Neuronal stem cell (in vitro differentiated cells): ENCODE results near the gene MKRN1.

Experiments used
- DNase-seq: peaks from one replicate; pipeline ENCODE4 v3.0.0-alpha.2; 2013; ENCODE audit warnings: low spot score
- H2AFZ ChIP-seq: one replicate; pipeline ENCODE4 v1.6.1; 2013; ENCODE audit warnings: mild to moderate bottlenecking, low read length, inconsistent platforms
- H2AK5ac ChIP-seq: 2 replicates; pipeline ENCODE4 v1.6.1; 2013; ENCODE audit warnings: low read depth, mild to moderate bottlenecking, inconsistent platforms, low read length, moderate library complexity, mixed read lengths
- H2BK120ac ChIP-seq: 2 replicates; pipeline ENCODE4 v1.6.1; 2013; ENCODE audit warnings: low read depth, mild to moderate bottlenecking, inconsistent platforms, low read length, moderate library complexity, mixed read lengths
- H2BK12ac ChIP-seq: one replicate; pipeline ENCODE4 v1.6.1; 2013; ENCODE audit warnings: low read length, inconsistent platforms
- H2BK15ac ChIP-seq: 2 replicates; pipeline ENCODE4 v1.6.1; 2013; ENCODE audit warnings: mild to moderate bottlenecking, low read length, inconsistent platforms, mixed read lengths
- H2BK5ac ChIP-seq: one replicate; pipeline ENCODE4 v1.6.1; 2013; ENCODE audit warnings: inconsistent platforms, mild to moderate bottlenecking, low read length, moderate library complexity
- H3K14ac ChIP-seq: one replicate; pipeline ENCODE4 v1.6.1; 2013; ENCODE audit warnings: low read length, inconsistent platforms
- H3K18ac ChIP-seq: 2 replicates; pipeline ENCODE4 v1.6.1; 2013; ENCODE audit warnings: low read length, inconsistent platforms
- H3K23ac ChIP-seq: 2 replicates; pipeline ENCODE4 v1.6.1; 2013; ENCODE audit warnings: low read depth, mild to moderate bottlenecking, mixed read lengths, low read length, inconsistent platforms; ENCODE audit not compliant: poor library complexity
- H3K27ac ChIP-seq: replicated peaks from 3 replicates; pipeline ENCODE4 v1.5.1; 2013; ENCODE audit warnings: low read length, inconsistent platforms
- H3K27me3 ChIP-seq, 3 experiments: 2 replicates each; pipeline ENCODE4 v1.6.1; 2013; ENCODE audit warnings: low read length in 3 of 3, mild to moderate bottlenecking in 2 of 3, inconsistent platforms in 1 of 3, low read depth in 1 of 3, mixed read lengths in 1 of 3, moderate library complexity in 1 of 3; ENCODE audit not compliant: control insufficient read depth in 3 of 3, insufficient read depth in 3 of 3
- H3K36me3 ChIP-seq, 2 donors: replicated peaks in 1 of 2; 2 replicates each; pipeline ENCODE4 v1.6.1; 2013; ENCODE audit warnings: low read length in 2 of 2; ENCODE audit not compliant: control insufficient read depth in 2 of 2, insufficient read depth in 2 of 2
- H3K4ac ChIP-seq: 2 replicates; pipeline ENCODE4 v1.6.1; 2013; ENCODE audit warnings: inconsistent platforms, mild to moderate bottlenecking, low read length, moderate library complexity
- H3K4me1 ChIP-seq, 2 donors: 1 replicate in 1 of 2; 2 replicates in 1 of 2; pipeline ENCODE4 v1.6.1; 2013; ENCODE audit warnings: low read length in 2 of 2, low read depth in 1 of 2; ENCODE audit not compliant: control insufficient read depth in 2 of 2, insufficient read depth in 1 of 2
- H3K4me2 ChIP-seq: one replicate; pipeline ENCODE4 v1.6.1; 2013; ENCODE audit warnings: mild to moderate bottlenecking, low read length, inconsistent platforms; ENCODE audit not compliant: insufficient read depth, poor library complexity, severe bottlenecking
- H3K4me3 ChIP-seq, 2 donors: 2 replicates each; pipeline ENCODE4 v1.5.1; 2013; ENCODE audit warnings: low read length in 2 of 2, mild to moderate bottlenecking in 2 of 2, inconsistent platforms in 1 of 2, moderate library complexity in 1 of 2
- H3K79me1 ChIP-seq: one replicate; pipeline ENCODE4 v1.6.1; 2013; ENCODE audit warnings: low read depth, mild to moderate bottlenecking, inconsistent platforms, low read length, moderate library complexity
- H3K9ac ChIP-seq: one replicate; pipeline ENCODE4 v1.6.1; 2013; ENCODE audit warnings: mild to moderate bottlenecking, low read depth, low read length, inconsistent platforms; ENCODE audit not compliant: poor library complexity
- H3K9me3 ChIP-seq, 2 donors: replicated peaks in 1 of 2; 2 replicates each; pipeline versions ENCODE3 to v1.6.1; 2013; ENCODE audit warnings: low read length in 2 of 2, mild to moderate bottlenecking in 2 of 2, inconsistent platforms in 1 of 2, low read depth in 1 of 2, mixed read lengths in 1 of 2, moderate library complexity in 1 of 2; ENCODE audit not compliant: control insufficient read depth in 2 of 2, insufficient read depth in 1 of 2
- H4K8ac ChIP-seq: one replicate; pipeline ENCODE4 v1.6.1; 2013; ENCODE audit warnings: low read depth, mild to moderate bottlenecking, inconsistent platforms, low read length, moderate library complexity
- H4K91ac ChIP-seq: one replicate; pipeline ENCODE4 v1.6.1; 2013; ENCODE audit warnings: low read length, low read depth, mild to moderate bottlenecking, inconsistent platforms; ENCODE audit not compliant: poor library complexity
- WGBS, 2 donors: extraction: QIAGEN DNeasy Blood & Tissue Kit; methylation state at CpG; one replicate each; pipeline ENCODE4 v1.1.7; 2013; ENCODE audit warnings: missing lambda C conversion rate in 2 of 2, mixed read lengths in 1 of 2; ENCODE audit not compliant: insufficient read length in 2 of 2, insufficient replicate concordance in 1 of 2; ENCODE audit errors: extremely low coverage in 2 of 2; 5-methylcytosine and 5-hydroxymethylcytosine counted together

Gene MKRN1

GRCh38 chr7:140458201-140458600 is 21.1 kb downstream of the MKRN1 start:
- Histone ChIP-seq H3K4me2 (no peak overlapping the region), H3K9me3 (no peaks in the 10 kb centered on the region), H3K4ac (no peak overlapping the region), H4K91ac (no peak overlapping the region), H3K4me1 (peaks cover 4 to 21% of the 10 kb centered on the region in 2 donors), H3K27ac (no peak overlapping the region), H3K36me3 (peaks cover 23 to 75% of the 10 kb centered on the region in 2 donors), H2BK5ac (no peak overlapping the region), H3K23ac (no peak overlapping the region), H2AK5ac (no peak overlapping the region), H3K9ac (no peak overlapping the region), H3K27me3 (no peaks in the 10 kb centered on the region), H3K79me1 (peaks cover 4% of the 10 kb centered on the region), H3K4me3 (no peak overlapping the region), H2AFZ (no peak overlapping the region), H2BK12ac (no peak overlapping the region), H2BK120ac (no peak overlapping the region), H2BK15ac (no peak overlapping the region), H3K14ac (no peak overlapping the region), H3K18ac (no peak overlapping the region), H4K8ac (no peak overlapping the region)
- DNase-seq: no peak
- WGBS, 2 donors: no CpG with 5 or more reads among the region's 3 CpGs

GRCh38 chr7:140456551-140457051 is 22.7 kb downstream of the MKRN1 start:
- no peak overlapping the region for H3K4ac ChIP-seq
- no peak overlapping the region for H4K8ac ChIP-seq
- no peak overlapping the region for H2BK120ac ChIP-seq
- no peak overlapping the region for H4K91ac ChIP-seq
- no peak overlapping the region for H3K4me3 ChIP-seq
- H3K4me1 ChIP-seq: peaks cover 4 to 21% of the 10 kb centered on the region in 2 donors
- H3K27me3 ChIP-seq: no peaks in the 10 kb centered on the region
- no peak overlapping the region for H3K23ac ChIP-seq
- no peak for DNase-seq
- H2BK12ac ChIP-seq: no peak overlapping the region
- H2BK15ac ChIP-seq: no peak overlapping the region
- WGBS, 2 donors: no CpG with 5 or more reads among the region's 9 CpGs
- H2AK5ac ChIP-seq: no peak overlapping the region
- no peak overlapping the region for H3K18ac ChIP-seq
- H2BK5ac ChIP-seq: no peak overlapping the region
- H3K9me3 ChIP-seq: no peaks in the 10 kb centered on the region
- no peak overlapping the region for H3K4me2 ChIP-seq
- H3K79me1 ChIP-seq: peaks cover 2% of the 10 kb centered on the region
- H3K36me3 ChIP-seq: peaks cover 25 to 72% of the 10 kb centered on the region in 2 donors
- H3K14ac ChIP-seq: no peak overlapping the region
- no peak overlapping the region for H2AFZ ChIP-seq
- H3K27ac ChIP-seq: no peak overlapping the region
- H3K9ac ChIP-seq: no peak overlapping the region

GRCh38 chr7:140455743-140456142 is 23.6 kb downstream of the MKRN1 start:
- Histone ChIP-seq H2BK12ac (no peak overlapping the region), H3K27me3 (no peaks in the 10 kb centered on the region), H3K23ac (no peak overlapping the region), H2BK120ac (no peak overlapping the region), H4K8ac (no peak overlapping the region), H3K9ac (no peak overlapping the region), H3K27ac (no peak overlapping the region), H3K79me1 (peaks cover 2% of the 10 kb centered on the region), H3K9me3 (no peaks in the 10 kb centered on the region), H3K14ac (no peak overlapping the region), H3K4ac (no peak overlapping the region), H3K4me1 (peaks cover 4 to 21% of the 10 kb centered on the region in 2 donors), H2BK15ac (no peak overlapping the region), H3K18ac (no peak overlapping the region), H3K4me3 (no peak overlapping the region), H2AK5ac (no peak overlapping the region), H2BK5ac (no peak overlapping the region), H2AFZ (no peak overlapping the region), H3K4me2 (no peak overlapping the region), H4K91ac (no peak overlapping the region), H3K36me3 (peaks cover 23 to 67% of the 10 kb centered on the region in 2 donors)
- no peak for DNase-seq
- WGBS, 2 donors: no CpG with 5 or more reads among the region's 4 CpGs

GRCh38 chr7:140454657-140455015 is 24.7 kb downstream of the MKRN1 start:
- no peak overlapping the region for H3K23ac ChIP-seq
- H3K4me3 ChIP-seq: no peak overlapping the region
- no peak overlapping the region for H4K91ac ChIP-seq
- H3K9ac ChIP-seq: no peak overlapping the region
- no peak overlapping the region for H2AK5ac ChIP-seq
- H2AFZ ChIP-seq: no peak overlapping the region
- no peak overlapping the region for H3K4ac ChIP-seq
- H3K27ac ChIP-seq: no peak overlapping the region
- H3K4me1 ChIP-seq: peaks cover 4 to 19% of the 10 kb centered on the region in 2 donors
- no peaks in the 10 kb centered on the region for H3K27me3 ChIP-seq
- no peak overlapping the region for H2BK5ac ChIP-seq
- H3K79me1 ChIP-seq: no peaks in the 10 kb centered on the region
- no peaks in the 10 kb centered on the region for H3K9me3 ChIP-seq
- no CpG with 5 or more reads among the region's 8 CpGs for WGBS, 2 donors
- H3K36me3 ChIP-seq: peaks cover 23 to 62% of the 10 kb centered on the region in 2 donors
- no peak overlapping the region for H2BK15ac ChIP-seq
- no peak overlapping the region for H3K4me2 ChIP-seq
- H2BK120ac ChIP-seq: no peak overlapping the region
- no peak overlapping the region for H3K18ac ChIP-seq
- no peak overlapping the region for H3K14ac ChIP-seq
- DNase-seq: no peak
- H4K8ac ChIP-seq: no peak overlapping the region
- no peak overlapping the region for H2BK12ac ChIP-seq
